Activated CD4-positive, alpha-beta memory T cell treated with anti-CD3 and anti-CD28 coated beads, Interleukin-2, amount 10 ng/mL, durations not matched to agents 7 days and 5 days (primary cell): ENCODE measurements around the gene HOOK1. TPM values are rescaled to one million over a fixed set of nuclear protein-coding genes. Genes with fewer than 3 reads are reported as not detected.

Source experiments
- CTCF ChIA-PET: fragments of 350-600 bp; sonication (Branson Sonifier 250); formaldehyde crosslinking; loops from one replicate; lab custom pipeline; 2021; ENCODE audit warnings: antibody characterized with exemption, inconsistent platforms; lab: Charles Lee
- POLR2A ChIA-PET: fragments of 350-600 bp; sonication (Branson Sonifier 250); formaldehyde crosslinking; loops from one replicate; lab custom pipeline; 2021; ENCODE audit warnings: antibody characterized with exemption; lab: Charles Lee
- DNase-seq: peaks from one replicate; pipeline ENCODE4 v3.0.0-alpha.2; 2020
- H3K27ac Mint-ChIP-seq: one replicate; pipeline ENCODE4 v1.8.0; 2021; ENCODE audit warnings: mild to moderate bottlenecking, mixed read lengths
- H3K27me3 Mint-ChIP-seq: one replicate; pipeline ENCODE4 v1.8.0; 2021; ENCODE audit warnings: mixed read lengths
- H3K36me3 Mint-ChIP-seq: one replicate; pipeline ENCODE4 v1.8.0; 2021; ENCODE audit warnings: low read depth, mixed read lengths
- H3K4me1 Mint-ChIP-seq: one replicate; pipeline ENCODE4 v1.8.0; 2021; ENCODE audit warnings: mixed read lengths
- H3K4me3 Mint-ChIP-seq: one replicate; pipeline ENCODE4 v1.8.0; 2021; ENCODE audit warnings: mild to moderate bottlenecking, mixed read lengths
- H3K9me3 Mint-ChIP-seq: one replicate; pipeline ENCODE4 v1.8.0; 2021; ENCODE audit warnings: mixed read lengths
- total RNA-seq, 2 experiments: library from RNA; stranded (reverse); gene quantifications; one replicate each; pipeline ENCODE4 v1.2.3, GENCODE V29; 2021

HOOK1 gene
- total RNA-seq, 2 experiments from 2014 or later = 0.98 to 1.6 TPM

- no peaks in the 10 kb centered on the region for H3K36me3 Mint-ChIP-seq
- H3K4me1 Mint-ChIP-seq = no peaks in the 10 kb centered on the region
- ChIA-PET POLR2A (no interaction called here), CTCF (interaction anchor here (0.6 to 5.5 kb wide), 11 partner anchors 11 to 1026 kb away, joined by 3 to 66 read pairs (median 4); no protein-coding TSS in a partner anchor)
- peaks cover 4% of the 10 kb centered on the region for H3K9me3 Mint-ChIP-seq
- no peak overlapping the region for H3K27ac Mint-ChIP-seq
- no peak overlapping the region for H3K4me3 Mint-ChIP-seq
- DNase-seq = peak; percentile 48
- H3K27me3 Mint-ChIP-seq = peaks cover 2% of the 10 kb centered on the region
Observed at GRCh38 chr1:59879574-59879973, 64.8 kb downstream of the HOOK1 start.

- peaks cover 2% of the 10 kb centered on the region for H3K27me3 Mint-ChIP-seq
- POLR2A ChIA-PET = no interaction called here
- no peak for DNase-seq
- CTCF ChIA-PET = interaction anchor here (0.7 to 5.5 kb wide), 6 partner anchors 13 to 70 kb away, joined by 3 to 66 read pairs (median 4); no protein-coding TSS in a partner anchor
- H3K36me3 Mint-ChIP-seq = no peaks in the 10 kb centered on the region
- no peaks in the 10 kb centered on the region for H3K4me1 Mint-ChIP-seq
- H3K27ac Mint-ChIP-seq = no peak overlapping the region
- H3K9me3 Mint-ChIP-seq = peaks cover 4% of the 10 kb centered on the region
- H3K4me3 Mint-ChIP-seq = no peak overlapping the region
Observed at GRCh38 chr1:59879996-59880505, 65.3 kb downstream of the HOOK1 start.

- Mint-ChIP-seq H3K4me1 (no peaks in the 10 kb centered on the region), H3K36me3 (no peaks in the 10 kb centered on the region), H3K4me3 (no peak overlapping the region), H3K27ac (no peak overlapping the region), H3K9me3 (peaks cover 4% of the 10 kb centered on the region), H3K27me3 (peaks cover 2% of the 10 kb centered on the region)
- CTCF ChIA-PET = interaction anchor here (0.7 to 5.5 kb wide), 5 partner anchors 13 to 69 kb away, joined by 3 to 66 read pairs (median 4); no protein-coding TSS in a partner anchor
- no peak for DNase-seq
- POLR2A ChIA-PET = no interaction called here
Observed at GRCh38 chr1:59880735-59881134, 66.0 kb downstream of the HOOK1 start.

DNA sequence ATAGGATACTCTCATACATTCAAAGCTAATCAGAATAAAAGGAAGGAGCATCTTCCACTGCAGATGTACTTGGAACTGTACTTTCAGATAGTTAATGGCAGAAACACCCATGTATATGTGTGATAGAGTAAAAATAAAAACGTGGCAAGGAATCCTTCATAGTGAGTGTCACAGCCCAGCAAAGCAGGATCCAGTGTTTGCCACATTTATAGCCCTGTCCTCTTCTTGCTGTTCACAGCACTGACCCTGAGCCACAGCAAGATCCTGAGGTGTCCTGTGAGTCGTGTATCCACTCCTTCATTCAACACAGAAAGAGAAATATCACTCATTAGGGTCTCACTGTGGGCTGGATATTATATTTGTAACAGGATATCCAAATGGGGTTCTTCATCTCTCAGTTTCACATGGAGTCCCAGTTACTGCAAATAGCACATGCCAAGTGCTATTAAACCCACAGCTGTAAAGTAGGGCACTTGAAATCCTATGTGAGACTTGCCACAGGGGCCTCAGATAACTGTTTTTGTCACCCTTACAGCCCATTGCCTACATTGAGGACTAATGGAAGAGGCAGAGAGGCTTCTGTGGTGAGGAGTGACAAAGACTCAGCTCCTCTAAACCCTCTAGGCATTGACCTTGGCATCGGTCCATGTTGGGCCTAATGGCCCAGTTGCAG is 70.5 kb downstream of the HOOK1 start:
- no peaks in the 10 kb centered on the region for H3K36me3 Mint-ChIP-seq
- no peak for DNase-seq
- CTCF ChIA-PET = interaction anchor here (2.5 kb wide), 1 partner anchor 62 kb away, joined by 10 read pairs; no protein-coding TSS in a partner anchor
- POLR2A ChIA-PET = no interaction called here
- peaks cover 5% of the 10 kb centered on the region for H3K9me3 Mint-ChIP-seq
- H3K27me3 Mint-ChIP-seq = peaks cover 2% of the 10 kb centered on the region
- no peak overlapping the region for H3K27ac Mint-ChIP-seq
- no peak overlapping the region for H3K4me3 Mint-ChIP-seq
- H3K4me1 Mint-ChIP-seq = no peaks in the 10 kb centered on the region

DNA sequence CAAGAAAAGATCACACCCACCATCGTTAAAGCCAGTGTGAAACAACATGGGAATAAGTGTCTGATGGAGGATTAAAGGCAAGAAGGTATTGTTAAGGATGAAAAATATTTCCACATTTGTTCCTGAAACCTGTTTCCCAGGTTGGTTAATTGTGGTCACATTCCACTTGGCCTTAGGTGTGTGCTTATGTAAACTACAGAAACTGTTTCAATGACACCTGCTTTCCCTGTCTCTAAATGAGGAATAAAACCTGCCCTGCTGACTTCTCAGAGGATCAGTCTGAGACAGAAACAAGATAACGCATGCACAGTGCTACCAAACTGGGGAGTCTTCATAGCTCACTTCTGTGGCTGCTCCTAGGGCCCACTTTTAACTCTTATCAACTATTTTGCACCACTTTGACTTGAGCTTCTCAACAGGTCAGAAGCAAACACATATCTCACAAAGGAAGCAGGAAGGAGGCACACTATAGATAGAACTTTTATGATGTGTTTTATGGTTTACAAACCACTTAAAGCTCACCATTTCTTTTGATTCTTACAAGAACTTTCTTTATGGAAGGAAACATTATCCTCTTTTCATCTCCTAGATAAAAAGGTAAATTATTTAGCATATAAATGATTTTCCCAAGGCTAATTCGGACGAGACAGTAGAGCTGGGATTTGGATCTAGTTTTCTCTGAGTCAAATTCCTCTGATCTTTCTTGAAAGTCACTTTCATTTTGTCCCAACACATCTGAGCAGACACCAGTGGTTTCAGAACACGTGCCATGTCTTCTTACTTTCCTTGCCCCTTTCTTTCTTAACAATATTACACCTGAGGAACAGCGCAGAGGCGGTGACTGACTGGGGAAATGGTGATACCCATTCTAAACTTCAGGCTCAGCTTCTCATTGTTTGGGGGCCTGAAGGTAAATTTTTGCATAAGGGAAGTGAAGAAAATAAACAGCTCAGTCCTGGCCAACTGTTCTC is 78.4 kb downstream of the HOOK1 start:
- Mint-ChIP-seq H3K4me3 (no peak overlapping the region), H3K4me1 (peaks cover 5% of the 10 kb centered on the region), H3K36me3 (no peaks in the 10 kb centered on the region), H3K27ac (no peak overlapping the region), H3K27me3 (no peaks in the 10 kb centered on the region), H3K9me3 (peaks cover 5% of the 10 kb centered on the region)
- no peak for DNase-seq
- ChIA-PET CTCF (interaction anchor here (1.1 to 2.1 kb wide), 3 partner anchors 13 to 54 kb away, joined by 3 to 8 read pairs (median 7); no protein-coding TSS in a partner anchor), POLR2A (no interaction called here)

DNA sequence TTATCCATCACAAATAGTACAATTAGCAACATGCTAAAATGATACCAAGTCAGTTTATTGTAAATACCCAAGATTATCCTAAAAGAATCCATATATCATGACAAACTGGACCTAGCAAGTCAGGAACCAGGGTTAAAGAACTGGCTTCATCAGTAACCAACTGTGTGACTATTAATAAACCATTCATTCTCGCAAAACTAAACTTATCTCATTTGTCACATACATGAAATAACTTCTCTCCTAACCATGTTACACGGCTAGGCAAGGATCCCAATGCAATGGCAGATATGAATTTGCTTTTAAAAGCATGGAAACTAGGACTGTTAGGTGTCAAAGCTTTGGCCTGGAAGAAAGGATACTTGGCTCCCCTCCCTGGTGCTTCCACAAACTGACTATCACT is 82.4 kb downstream of the HOOK1 start:
- CTCF ChIA-PET = no interaction called here
- H3K4me1 Mint-ChIP-seq = peaks cover 5% of the 10 kb centered on the region
- H3K27ac Mint-ChIP-seq = no peak overlapping the region
- POLR2A ChIA-PET = no interaction called here
- no peak for DNase-seq
- no peaks in the 10 kb centered on the region for H3K27me3 Mint-ChIP-seq
- H3K4me3 Mint-ChIP-seq = no peak overlapping the region
- no peaks in the 10 kb centered on the region for H3K36me3 Mint-ChIP-seq
- no peaks in the 10 kb centered on the region for H3K9me3 Mint-ChIP-seq

DNA sequence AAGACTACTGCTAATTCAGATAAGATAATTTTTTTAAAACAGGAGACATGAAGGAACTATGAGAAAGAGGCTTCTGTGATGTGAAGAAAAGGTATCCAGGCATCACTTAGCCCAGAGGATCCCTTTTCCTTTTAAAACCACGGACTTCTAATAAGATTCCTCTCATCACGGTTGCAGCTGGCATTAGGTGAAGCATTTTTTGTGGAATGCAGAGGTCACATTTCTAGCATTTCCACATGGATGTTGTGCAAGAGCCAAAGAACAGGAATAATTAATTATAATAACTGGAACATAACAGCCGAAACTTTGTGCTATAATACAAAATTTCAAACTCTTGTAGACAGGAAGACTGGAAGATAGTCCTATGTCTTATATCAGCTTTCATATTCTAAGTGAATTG is 84.2 kb downstream of the HOOK1 start:
- H3K27me3 Mint-ChIP-seq = no peaks in the 10 kb centered on the region
- H3K4me1 Mint-ChIP-seq = peaks cover 3% of the 10 kb centered on the region
- ChIA-PET POLR2A (no interaction called here), CTCF (interaction anchor here (1.6 kb wide), 1 partner anchor 49 kb away, joined by 3 read pairs; no protein-coding TSS in a partner anchor)
- no peaks in the 10 kb centered on the region for H3K9me3 Mint-ChIP-seq
- no peak overlapping the region for H3K27ac Mint-ChIP-seq
- H3K36me3 Mint-ChIP-seq = no peaks in the 10 kb centered on the region
- no peak overlapping the region for H3K4me3 Mint-ChIP-seq
- no peak for DNase-seq

DNA sequence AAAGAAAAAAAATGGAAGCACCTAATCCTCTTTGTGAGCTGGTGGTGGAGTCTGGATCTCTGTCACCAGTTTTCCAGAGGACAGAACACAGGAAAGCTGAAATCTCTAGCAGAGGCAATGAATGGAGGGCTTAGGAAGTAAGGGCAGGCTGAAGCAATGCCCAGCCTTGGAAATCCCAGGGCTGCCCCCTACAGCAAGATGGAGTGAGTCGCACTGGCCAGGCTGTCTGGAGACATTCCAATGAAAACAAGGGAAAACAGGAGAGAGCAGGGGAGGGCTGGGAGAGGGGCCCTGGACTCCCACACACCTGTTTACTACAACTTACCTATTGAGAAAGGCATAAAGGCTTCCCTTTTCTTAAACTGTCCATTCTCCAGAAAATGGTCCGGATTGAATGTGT is 85.9 kb downstream of the HOOK1 start:
- no peaks in the 10 kb centered on the region for H3K9me3 Mint-ChIP-seq
- H3K27me3 Mint-ChIP-seq = no peaks in the 10 kb centered on the region
- CTCF ChIA-PET = interaction anchor here (4.4 kb wide), 1 partner anchor 46 kb away, joined by 47 read pairs; no protein-coding TSS in a partner anchor
- no peaks in the 10 kb centered on the region for H3K36me3 Mint-ChIP-seq
- no peak overlapping the region for H3K4me3 Mint-ChIP-seq
- H3K27ac Mint-ChIP-seq = no peak overlapping the region
- DNase-seq = no peak
- peaks cover 3% of the 10 kb centered on the region for H3K4me1 Mint-ChIP-seq
- POLR2A ChIA-PET = no interaction called here

GRCh38 chr1:59901770-59902388 is 87.1 kb downstream of the HOOK1 start:
- peaks cover 3% of the 10 kb centered on the region for H3K4me1 Mint-ChIP-seq
- no peaks in the 10 kb centered on the region for H3K36me3 Mint-ChIP-seq
- H3K9me3 Mint-ChIP-seq = no peaks in the 10 kb centered on the region

DNA sequence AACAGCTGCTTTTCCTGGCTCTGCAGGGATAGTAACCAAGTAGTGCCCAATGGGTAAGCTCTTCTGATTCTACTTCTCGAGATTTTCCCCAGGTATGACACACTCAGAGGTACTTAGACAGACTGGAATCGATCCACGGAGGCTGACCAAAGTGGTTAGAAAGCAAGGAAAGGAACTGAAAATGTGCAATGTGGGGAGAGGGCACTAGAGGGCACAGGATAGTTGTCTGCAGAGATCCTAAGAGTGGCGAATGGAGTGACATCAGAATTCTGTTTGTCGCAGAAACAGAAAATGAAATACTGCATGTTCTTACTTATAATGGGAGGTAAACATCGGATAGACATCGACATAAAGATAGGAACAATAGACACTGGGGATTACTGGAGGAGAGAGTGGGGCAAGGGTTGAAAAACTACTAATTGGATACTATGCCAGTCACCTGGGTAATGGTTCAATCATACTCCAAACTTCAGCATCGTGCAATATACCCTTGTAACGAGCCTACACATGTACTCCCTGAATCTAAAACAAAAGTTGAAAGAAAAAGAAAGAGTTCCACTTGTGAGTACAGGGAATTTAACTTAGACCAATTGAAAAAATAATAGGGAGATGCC is 88.5 kb downstream of the HOOK1 start:
- ChIA-PET CTCF (interaction anchor here (0.7 to 4.4 kb wide), 6 partner anchors 19 to 48 kb away, joined by 3 to 47 read pairs (median 4); no protein-coding TSS in a partner anchor), POLR2A (interaction anchor here (0.9 kb wide), 1 partner anchor 44 kb away, joined by 3 read pairs; no protein-coding TSS in a partner anchor)
- H3K4me3 Mint-ChIP-seq = no peak overlapping the region
- peak; percentile 28 for DNase-seq
- no peaks in the 10 kb centered on the region for H3K36me3 Mint-ChIP-seq
- no peaks in the 10 kb centered on the region for H3K27me3 Mint-ChIP-seq
- no peaks in the 10 kb centered on the region for H3K9me3 Mint-ChIP-seq
- H3K27ac Mint-ChIP-seq = no peak overlapping the region
- H3K4me1 Mint-ChIP-seq = peaks cover 3% of the 10 kb centered on the region

More at GRCh38 chr1:59901770-59902388, 87.1 kb downstream of the HOOK1 start:
- DNase-seq = no peak
- CTCF ChIA-PET = interaction anchor here (1.1 to 4.4 kb wide), 5 partner anchors 21 to 49 kb away, joined by 3 to 47 read pairs (median 5); no protein-coding TSS in a partner anchor
- no peak overlapping the region for H3K4me3 Mint-ChIP-seq
- POLR2A ChIA-PET = no interaction called here
- no peaks in the 10 kb centered on the region for H3K27me3 Mint-ChIP-seq
- no peak overlapping the region for H3K27ac Mint-ChIP-seq

- H3K9me3 Mint-ChIP-seq = no peaks in the 10 kb centered on the region
- no peak overlapping the region for H3K27ac Mint-ChIP-seq
- H3K4me3 Mint-ChIP-seq = no peak overlapping the region
- no peaks in the 10 kb centered on the region for H3K27me3 Mint-ChIP-seq
- no peak for DNase-seq
- ChIA-PET POLR2A (no interaction called here), CTCF (interaction anchor here (2.2 kb wide), 1 partner anchor 40 kb away, joined by 8 read pairs; no protein-coding TSS in a partner anchor)
- H3K36me3 Mint-ChIP-seq = no peaks in the 10 kb centered on the region
- H3K4me1 Mint-ChIP-seq = peaks cover 3% of the 10 kb centered on the region
Observed at GRCh38 chr1:59906931-59907330, 92.2 kb downstream of the HOOK1 start.

DNA sequence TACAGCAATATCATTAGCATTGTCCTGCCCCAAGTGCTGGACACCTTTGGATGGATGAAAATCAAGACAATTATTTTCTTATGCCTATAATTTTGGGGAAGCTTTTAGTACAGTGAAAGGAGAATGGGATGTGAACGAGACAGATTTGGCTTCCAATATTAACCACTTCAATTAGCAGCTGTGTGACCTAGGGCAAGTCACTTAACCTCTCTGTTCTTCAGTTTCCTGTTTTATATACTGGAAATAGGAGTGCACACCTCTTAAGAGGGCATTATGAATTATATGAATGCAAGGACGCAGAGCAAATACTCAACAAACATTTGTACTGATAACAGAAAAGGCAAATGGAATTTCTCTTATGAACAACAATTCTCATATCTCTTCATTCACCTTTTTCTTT is 93.3 kb downstream of the HOOK1 start:
- ChIA-PET CTCF (interaction anchor here (0.7 kb wide), 1 partner anchor 39 kb away, joined by 3 read pairs; no protein-coding TSS in a partner anchor), POLR2A (no interaction called here)
- H3K27ac Mint-ChIP-seq = no peak overlapping the region
- no peaks in the 10 kb centered on the region for H3K9me3 Mint-ChIP-seq
- H3K4me3 Mint-ChIP-seq = no peak overlapping the region
- peaks cover 2% of the 10 kb centered on the region for H3K4me1 Mint-ChIP-seq
- no peak for DNase-seq
- H3K36me3 Mint-ChIP-seq = no peaks in the 10 kb centered on the region
- peaks cover under 1% of the 10 kb centered on the region for H3K27me3 Mint-ChIP-seq
